ENCODE data around the gene BSN.

DNA sequence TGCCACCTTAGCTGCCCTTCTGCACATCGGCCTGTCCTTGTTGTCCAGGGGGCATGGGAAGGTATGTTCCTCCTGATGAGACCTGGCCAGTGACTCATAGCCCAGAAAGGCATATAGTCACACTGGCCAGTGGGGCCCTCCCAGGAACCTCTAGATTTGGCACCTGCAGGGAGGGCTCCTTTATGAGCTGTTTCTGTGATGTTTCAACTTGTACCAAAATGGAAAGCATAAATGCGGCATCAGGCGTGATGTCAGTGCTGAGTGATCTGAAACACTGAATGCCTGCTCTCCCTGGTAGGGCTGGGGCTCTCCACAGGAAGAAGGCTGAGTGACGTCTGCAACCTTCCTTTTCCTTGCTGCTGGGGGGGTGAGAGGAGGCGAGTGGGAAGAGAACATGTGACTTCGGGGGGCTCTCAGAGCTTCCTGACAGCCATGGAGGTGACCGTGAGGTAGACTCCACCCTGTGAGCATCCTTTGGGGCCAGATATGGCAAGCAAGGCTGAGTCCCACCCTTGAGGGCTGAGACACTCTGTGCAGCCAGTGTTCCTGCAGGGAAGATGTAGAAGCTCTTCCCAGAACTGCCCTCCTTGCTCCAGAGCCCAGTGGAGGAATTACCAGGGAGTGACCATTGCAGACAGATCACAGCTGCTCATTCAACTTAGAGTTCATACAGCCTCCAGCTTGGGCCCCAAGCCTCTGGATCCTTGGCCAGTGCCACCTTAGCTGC is 82.8 kb downstream of the BSN start:
- TF ChIP-seq, protein P1, sequence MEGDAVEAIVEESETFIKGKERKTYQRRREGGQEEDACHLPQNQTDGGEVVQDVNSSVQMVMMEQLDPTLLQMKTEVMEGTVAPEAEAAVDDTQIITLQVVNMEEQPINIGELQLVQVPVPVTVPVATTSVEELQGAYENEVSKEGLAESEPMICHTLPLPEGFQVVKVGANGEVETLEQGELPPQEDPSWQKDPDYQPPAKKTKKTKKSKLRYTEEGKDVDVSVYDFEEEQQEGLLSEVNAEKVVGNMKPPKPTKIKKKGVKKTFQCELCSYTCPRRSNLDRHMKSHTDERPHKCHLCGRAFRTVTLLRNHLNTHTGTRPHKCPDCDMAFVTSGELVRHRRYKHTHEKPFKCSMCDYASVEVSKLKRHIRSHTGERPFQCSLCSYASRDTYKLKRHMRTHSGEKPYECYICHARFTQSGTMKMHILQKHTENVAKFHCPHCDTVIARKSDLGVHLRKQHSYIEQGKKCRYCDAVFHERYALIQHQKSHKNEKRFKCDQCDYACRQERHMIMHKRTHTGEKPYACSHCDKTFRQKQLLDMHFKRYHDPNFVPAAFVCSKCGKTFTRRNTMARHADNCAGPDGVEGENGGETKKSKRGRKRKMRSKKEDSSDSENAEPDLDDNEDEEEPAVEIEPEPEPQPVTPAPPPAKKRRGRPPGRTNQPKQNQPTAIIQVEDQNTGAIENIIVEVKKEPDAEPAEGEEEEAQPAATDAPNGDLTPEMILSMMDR (IDR thresholded peaks at IDR 0.05): no peak
- no peak for TF ChIP-seq EZH2 (IDR thresholded peaks at IDR 0.05; ENCODE audit: borderline replicate concordance, insufficient read depth, low read depth, low read length, poor library complexity, severe bottlenecking)
